Caco-2 (cell line): ENCODE data around the gene SFTA2. TPM values are rescaled to one million over a fixed set of nuclear protein-coding genes. Genes with fewer than 3 reads are reported as not detected.
A peak's percentile ranks its signal among the peaks of the same experiment; 100 is the strongest.

Experiments used
- BruUV-seq: library from RNA; stranded (reverse); fragments of 400-500 nt; replicated peaks from 2 replicates; lab custom pipeline; 2021; lab: Mats Ljungman, UMichigan
- CTCF ChIA-PET: fragments of 300-600 bp; sonication (Branson Sonifier 250); formaldehyde crosslinking; loops from one replicate; lab custom pipeline; 2022; ENCODE audit warnings: antibody characterized with exemption; lab: Charles Lee
- POLR2A ChIA-PET: fragments of 300-600 bp; sonication (Branson Sonifier 250); formaldehyde crosslinking; loops from one replicate; lab custom pipeline; 2022; ENCODE audit warnings: antibody characterized with exemption; lab: Charles Lee
- DNase-seq, 2 experiments: peaks; one replicate each; pipeline versions ENCODE4 v3.0.0 to v3.0.0-alpha.2; 2020 to 2022
- H3K27me3 ChIP-seq: replicated peaks from 2 replicates; pipeline ENCODE4 v1.6.0; 2011; ENCODE audit warnings: low read length; ENCODE audit not compliant: control insufficient read depth, insufficient read depth
- H3K36me3 ChIP-seq: 2 replicates; pipeline ENCODE4 v1.5.1; 2011; ENCODE audit warnings: low read length; ENCODE audit not compliant: control insufficient read depth, insufficient read depth
- H3K4me1 ChIP-seq: fragments of 250-450 bp; sonication (Bioruptor Pico); 2 replicates; pipeline ENCODE4 v1.5.1; 2020; ENCODE audit warnings: mild to moderate bottlenecking
- H3K4me3 ChIP-seq: 2 replicates; pipeline ENCODE4 v1.5.1; 2011; ENCODE audit warnings: low read depth, mild to moderate bottlenecking, control low read depth, low read length
- H3K9me3 ChIP-seq: fragments of 250-450 bp; sonication (Bioruptor Pico); 2 replicates; pipeline ENCODE4 v1.5.1; 2020; ENCODE audit warnings: mild to moderate bottlenecking, moderate library complexity
- H3K27ac Mint-ChIP-seq: one replicate; pipeline ENCODE4 v1.8.0; 2022; ENCODE audit warnings: mixed read lengths; ENCODE audit not compliant: unreplicated experiment
- H3K27me3 Mint-ChIP-seq: one replicate; pipeline ENCODE4 v1.8.0; 2022; ENCODE audit warnings: mixed read lengths; ENCODE audit not compliant: insufficient read depth, unreplicated experiment
- H3K36me3 Mint-ChIP-seq: one replicate; pipeline ENCODE4 v1.8.0; 2022; ENCODE audit warnings: mild to moderate bottlenecking, mixed read lengths; ENCODE audit not compliant: insufficient read depth, unreplicated experiment
- H3K4me1 Mint-ChIP-seq: one replicate; pipeline ENCODE4 v1.8.0; 2022; ENCODE audit warnings: low read depth, mixed read lengths; ENCODE audit not compliant: unreplicated experiment
- H3K4me3 Mint-ChIP-seq: one replicate; pipeline ENCODE4 v1.8.0; 2022; ENCODE audit warnings: mild to moderate bottlenecking, moderate library complexity, mixed read lengths; ENCODE audit not compliant: unreplicated experiment
- H3K9me3 Mint-ChIP-seq: one replicate; pipeline ENCODE4 v1.8.0; 2022; ENCODE audit warnings: mixed read lengths; ENCODE audit not compliant: unreplicated experiment
- CTCF ChIP-seq, 2 experiments: fragments of 200-600 bp in 1 of 2; IDR thresholded peaks; 1 replicate in 1 of 2; 2 replicates in 1 of 2; pipeline versions ENCODE4 v1.5.1 to v1.8.0; 2011 to 2022; ENCODE audit warnings: antibody characterized with exemption in 1 of 2, control low read depth in 1 of 2, inconsistent platforms in 1 of 2, low read depth in 1 of 2, low read length in 1 of 2, mild to moderate bottlenecking in 1 of 2, moderate library complexity in 1 of 2; ENCODE audit not compliant: insufficient read depth in 1 of 2, severe bottlenecking in 1 of 2, unreplicated experiment in 1 of 2
- intact Hi-C: fragments of 100-400 bp; cut with micrococcal nuclease; formaldehyde crosslinking; loops from one replicate; pipeline ENCODE4 v1.10.0; 2022; ENCODE audit not compliant: unreplicated experiment
- total RNA-seq: library from RNA; stranded (reverse); gene quantifications from 2 replicates; pipeline ENCODE4 v1.2.3, GENCODE V29; 2022

Gene SFTA2
- total RNA-seq, 1 experiment from 2014 or later, result 9.6 TPM

DNA sequence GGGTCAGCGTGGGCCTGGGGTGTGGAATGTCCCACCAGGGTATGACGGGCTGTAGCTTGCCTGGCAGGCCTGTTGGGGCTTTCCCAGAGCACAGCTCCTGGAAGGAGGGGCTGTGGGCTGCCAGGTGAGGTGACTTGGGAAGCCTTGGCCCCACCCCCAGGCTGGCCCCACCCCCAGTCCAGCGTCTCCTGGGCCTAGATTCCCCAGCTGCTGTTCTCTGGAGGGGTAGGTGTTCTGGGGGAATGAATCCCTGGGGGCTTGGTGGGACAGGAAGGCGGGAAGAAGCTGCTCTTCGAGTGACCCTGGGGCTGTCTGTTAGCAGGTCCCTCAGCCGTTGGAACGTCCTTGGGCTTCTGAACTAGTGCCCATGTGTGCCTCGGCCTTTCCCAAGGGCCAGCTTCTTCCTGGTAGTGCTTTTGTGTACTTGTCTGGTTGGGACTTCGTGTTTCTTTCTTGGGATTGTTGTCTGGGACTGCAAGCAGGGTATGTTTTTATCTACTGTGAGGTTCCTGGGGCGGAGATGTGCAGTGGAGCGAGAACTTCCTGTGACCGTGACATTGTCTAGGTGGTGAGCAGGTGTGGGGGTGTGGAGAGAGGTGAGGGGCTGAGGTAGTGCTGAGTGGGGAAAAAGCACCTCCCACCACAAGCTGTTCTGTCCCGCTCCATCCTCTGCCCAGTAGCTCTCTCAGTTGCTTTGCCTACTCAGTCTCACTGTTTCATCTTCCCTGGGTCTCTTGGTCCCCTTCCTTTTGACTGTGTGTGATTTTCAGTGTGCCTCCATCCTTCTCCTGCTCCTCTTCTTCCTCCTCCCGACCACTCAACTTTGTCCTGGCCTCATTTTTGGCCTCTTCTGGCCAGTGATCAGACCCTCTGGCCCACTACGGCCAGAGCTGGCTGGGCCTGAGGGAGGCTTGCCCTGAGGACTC lies 48.9 kb downstream of the SFTA2 start:
- H3K4me1 Mint-ChIP-seq, result peaks cover 43% of the 10 kb centered on the region
- ChIA-PET CTCF (interaction anchor here (0.5 to 3.2 kb wide), 16 partner anchors 17 to 492 kb away, joined by 3 to 21 read pairs (median 8); partner anchors contain the start of genes GTF2H4 and VARS2), POLR2A (interaction anchor here (0.5 to 1.4 kb wide), 7 partner anchors 14 to 326 kb away, joined by 3 to 12 read pairs (median 3); partner anchors contain the start of genes GTF2H4, PRR3 and VARS2)
- Histone ChIP-seq H3K4me3 (peak overlapping the region; percentile 46), H3K27me3 (no peaks in the 10 kb centered on the region), H3K4me1 (peaks cover 39% of the 10 kb centered on the region), H3K36me3 (no peaks in the 10 kb centered on the region), H3K9me3 (no peaks in the 10 kb centered on the region)
- intact Hi-C loops, result loop anchor here (2.0 kb wide), 1 partner anchor 26 kb away; the partner anchor contains the start of gene GTF2H4
- TF ChIP-seq CTCF (IDR thresholded peaks at IDR 0.05; ENCODE audit: insufficient read depth in 1 of 2, low read depth in 1 of 2, low read length in 1 of 2, severe bottlenecking in 1 of 2, unreplicated experiment in 1 of 2), result no peak
- H3K27me3 Mint-ChIP-seq, result no peaks in the 10 kb centered on the region
- peak overlapping the region; percentile 83 for H3K4me3 Mint-ChIP-seq
- no peaks in the 10 kb centered on the region for H3K9me3 Mint-ChIP-seq
- peaks cover 6% of the 10 kb centered on the region for H3K36me3 Mint-ChIP-seq
- H3K27ac Mint-ChIP-seq, result peak overlapping the region; percentile 82
- DNase-seq, result peak; percentile 68 to 83
- TSS peak; percentile 26 for BruUV-seq

DNA sequence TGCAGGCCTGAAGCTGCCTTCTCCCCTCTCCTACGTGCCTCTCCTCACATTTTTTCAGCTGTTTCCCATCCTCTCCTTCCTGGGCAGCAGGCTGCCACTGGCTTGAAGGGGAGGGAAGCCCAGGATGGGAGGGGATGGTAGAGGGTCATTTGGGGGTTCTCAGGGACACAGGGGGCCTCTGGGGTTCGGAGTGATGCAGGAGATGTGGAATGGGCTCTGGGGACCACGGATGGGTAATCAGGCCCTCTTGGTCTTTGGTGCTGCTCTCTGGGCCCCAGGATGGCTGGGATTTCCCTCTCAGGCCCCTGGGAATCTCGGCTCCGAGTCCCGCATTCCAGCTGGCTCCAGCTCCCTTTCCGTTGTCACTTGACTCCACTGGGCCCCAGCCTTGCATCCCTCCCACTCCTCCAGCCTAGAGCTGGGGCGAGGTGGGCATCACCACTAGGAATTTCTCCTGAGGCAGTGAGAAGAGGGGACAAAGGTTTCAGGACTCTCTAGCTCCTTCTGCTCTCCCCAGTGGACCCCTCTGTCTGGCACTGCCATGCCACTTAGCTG lies 49.7 kb downstream of the SFTA2 start:
- intact Hi-C loops, result loop anchor here (2.0 kb wide), 1 partner anchor 27 kb away; the partner anchor contains the start of gene GTF2H4
- ChIA-PET POLR2A (interaction anchor here (0.5 to 1.4 kb wide), 5 partner anchors 25 to 69 kb away, joined by 3 to 8 read pairs (median 3); partner anchors contain the start of genes GTF2H4 and VARS2), CTCF (interaction anchor here (0.5 to 3.2 kb wide), 12 partner anchors 18 to 205 kb away, joined by 3 to 21 read pairs (median 6); partner anchors contain the start of genes GTF2H4 and VARS2)
- BruUV-seq, result no TSS peak
- Histone ChIP-seq H3K27me3 (no peaks in the 10 kb centered on the region), H3K9me3 (no peaks in the 10 kb centered on the region), H3K4me3 (peak overlapping the region; percentile 46; the same call in 1 of the 2 replicates), H3K4me1 (peaks cover 39% of the 10 kb centered on the region), H3K36me3 (no peaks in the 10 kb centered on the region)
- peaks cover 43% of the 10 kb centered on the region for H3K4me1 Mint-ChIP-seq
- H3K4me3 Mint-ChIP-seq, result peak overlapping the region; percentile 83
- peaks cover 6% of the 10 kb centered on the region for H3K36me3 Mint-ChIP-seq
- H3K9me3 Mint-ChIP-seq, result no peaks in the 10 kb centered on the region
- DNase-seq, result no peak
- peak overlapping the region; percentile 82 for H3K27ac Mint-ChIP-seq
- no peaks in the 10 kb centered on the region for H3K27me3 Mint-ChIP-seq
- no peak for TF ChIP-seq CTCF (IDR thresholded peaks at IDR 0.05; ENCODE audit: insufficient read depth in 1 of 2, low read depth in 1 of 2, low read length in 1 of 2, severe bottlenecking in 1 of 2, unreplicated experiment in 1 of 2)
